K562 (cell line): Measurements from ENCODE around the gene ZNF804A. TPM values are rescaled to one million over a fixed set of nuclear protein-coding genes. Genes with fewer than 3 reads are reported as not detected.

Source experiments
- ATAC-seq: fragments of 200-7000 bp; cut with Tn5 transposase; 3 replicates; pipeline ENCODE4 v1.9.1; 2020; ENCODE audit warnings: moderate library complexity
- BruUV-seq: library from RNA; stranded (reverse); fragments of 400-500 nt; replicated peaks from 2 replicates; lab custom pipeline; 2021; lab: Mats Ljungman, UMichigan
- CTCF ChIA-PET: fragments of 300-600 bp; formaldehyde crosslinking; extraction: SDS; loops from one replicate; lab custom pipeline; 2021; ENCODE audit warnings: low intra/inter-chr PET ratio; lab: Yijun Ruan, JAX
- POLR2A ChIA-PET: fragments of 300-600, 350-650 bp; sonication (Branson Sonifier 250); formaldehyde crosslinking; extraction: SDS; loops from one replicate; lab custom pipeline; 2021; ENCODE audit warnings: antibody characterized with exemption, inconsistent platforms; lab: Yijun Ruan, JAX
- DNase-seq, 4 experiments: peaks; one replicate each; pipeline versions ENCODE4 v3.0.0 to v3.0.0-alpha.2; 2011 to 2018; ENCODE audit warnings: low spot score in 3 of 4, mixed read lengths in 3 of 4; ENCODE audit errors: extremely low read depth in 1 of 4
- FAIRE-seq: peaks from 2 replicates; lab custom pipeline; 2011; peaks lifted over from hg19 to GRCh38; lab: Jason Lieb, UNC
- H2AFZ ChIP-seq: 2 replicates; pipeline ENCODE4 v1.6.0; 2011; ENCODE audit warnings: low read depth, low read length, control low read depth, inconsistent platforms
- H3K27ac ChIP-seq: fragments of 200-600 bp; 3 replicates; pipeline ENCODE4 v1.8.0; 2011; ENCODE audit warnings: low read depth, mild to moderate bottlenecking, control low read depth, inconsistent platforms, low read length, moderate library complexity, mixed read lengths; ENCODE audit errors: extremely low read depth
- H3K27me3 ChIP-seq, 2 experiments: fragments of 300-600 bp in 1 of 2; 2 replicates in 1 of 2; 3 replicates in 1 of 2; pipeline versions ENCODE4 v1.6.0 to v1.8.0; 2011; ENCODE audit warnings: inconsistent platforms in 2 of 2, low read length in 2 of 2, mild to moderate bottlenecking in 1 of 2, mixed read lengths in 1 of 2, moderate library complexity in 1 of 2; ENCODE audit not compliant: control insufficient read depth in 2 of 2, insufficient read depth in 2 of 2
- H3K36me3 ChIP-seq: fragments of 300-600 bp; 3 replicates; pipeline ENCODE4 v1.8.0; 2011; ENCODE audit warnings: mild to moderate bottlenecking, low read length, inconsistent platforms; ENCODE audit not compliant: control insufficient read depth, insufficient read depth
- H3K4me1 ChIP-seq, 2 experiments: fragments of 200-600 bp in 1 of 2; replicated peaks in 1 of 2; 2 replicates in 1 of 2; 3 replicates in 1 of 2; pipeline versions ENCODE4 v1.5.1 to v1.8.0; 2011; ENCODE audit warnings: inconsistent platforms in 2 of 2, low read length in 2 of 2, mild to moderate bottlenecking in 1 of 2, mixed read lengths in 1 of 2, moderate library complexity in 1 of 2; ENCODE audit not compliant: control insufficient read depth in 2 of 2, insufficient read depth in 2 of 2
- H3K4me2 ChIP-seq: 2 replicates; pipeline ENCODE4 v1.6.1; 2011; ENCODE audit warnings: low read length, control low read depth, inconsistent platforms, mixed read lengths; ENCODE audit not compliant: insufficient read depth
- H3K4me3 ChIP-seq: fragments of 200-600 bp; sonication (generic), shearing (Covaris generic); 2 replicates; pipeline ENCODE4 v1.5.1; 2016; ENCODE audit warnings: control low read depth, inconsistent platforms
- H3K79me2 ChIP-seq: fragments of 200-600 bp; 3 replicates; pipeline ENCODE4 v1.8.0; 2011; ENCODE audit warnings: low read length, inconsistent platforms; ENCODE audit not compliant: control insufficient read depth, insufficient read depth
- H3K9ac ChIP-seq, 2 experiments: 2 replicates each; pipeline versions ENCODE4 v1.6.0 to v1.6.1; 2011; ENCODE audit warnings: low read depth in 2 of 2, low read length in 2 of 2, control low read depth in 1 of 2, inconsistent platforms in 1 of 2, mild to moderate bottlenecking in 1 of 2, mixed read lengths in 1 of 2; ENCODE audit not compliant: insufficient read depth in 1 of 2
- H3K9me1 ChIP-seq: one replicate; pipeline ENCODE4 v1.6.0; 2011; ENCODE audit warnings: inconsistent platforms, mild to moderate bottlenecking, low read length, moderate library complexity; ENCODE audit not compliant: control insufficient read depth, insufficient read depth
- H3K9me3 ChIP-seq: replicated peaks from 2 replicates; pipeline ENCODE4 v1.5.1; 2011; ENCODE audit warnings: low read depth, low read length, inconsistent platforms; ENCODE audit not compliant: control insufficient read depth, insufficient read depth
- H4K20me1 ChIP-seq: replicated peaks from 2 replicates; pipeline ENCODE4 v1.6.1; 2011; ENCODE audit warnings: low read length, inconsistent platforms, mixed read lengths; ENCODE audit not compliant: control insufficient read depth, insufficient read depth
- HNRNPL ChIP-seq: fragments of 200-400 bp; formaldehyde crosslinking; IDR thresholded peaks from 2 replicates; pipeline ENCODE4 v1.6.1; 2017; ENCODE audit warnings: low read depth, mild to moderate bottlenecking, low read length
- IFI16 ChIP-seq: fragments of 250-450 bp; sonication (Bioruptor Pico); IDR thresholded peaks from 2 replicates; pipeline ENCODE4 v2.1.2; 2022; ENCODE audit warnings: mild to moderate bottlenecking, inconsistent platforms
- KAT7 ChIP-seq: sonication (generic); formaldehyde crosslinking; IDR thresholded peaks from 2 replicates; pipeline ENCODE4 v1.8.0; 2022; ENCODE audit warnings: missing genetic modification reagents, mild to moderate bottlenecking, borderline replicate concordance
- MAFG ChIP-seq: fragments of 450-650 bp; conservative IDR thresholded peaks from 2 replicates; pipeline ENCODE4 v1.6.1; 2016; ENCODE audit warnings: missing genetic modification characterization, missing compliant biosample characterization
- NFXL1 ChIP-seq: fragments of 450-650 bp; formaldehyde crosslinking; IDR thresholded peaks from 2 replicates; pipeline ENCODE4 v1.4.0; 2021; ENCODE audit warnings: mild to moderate bottlenecking
- NKRF ChIP-seq: fragments of 450-650 bp; IDR thresholded peaks from 2 replicates; pipeline ENCODE4 v1.6.1; 2016; ENCODE audit warnings: borderline replicate concordance
- POLR3A ChIP-seq: IDR thresholded peaks from 2 replicates; pipeline ENCODE4 v1.6.1; 2011; ENCODE audit warnings: borderline replicate concordance, mild to moderate bottlenecking, moderate library complexity; ENCODE audit not compliant: insufficient read length, insufficient read depth; ENCODE audit errors: extremely low read depth
- PYGO2 ChIP-seq: fragments of 450-650 bp; IDR thresholded peaks from 2 replicates; pipeline ENCODE4 v1.6.1; 2016; ENCODE audit warnings: mild to moderate bottlenecking, missing genetic modification characterization, moderate library complexity, missing compliant biosample characterization
- RBM14 ChIP-seq: fragments of 200-400 bp; formaldehyde crosslinking; IDR thresholded peaks from 2 replicates; pipeline ENCODE4 v1.6.1; 2018; ENCODE audit warnings: low read depth, mild to moderate bottlenecking, low read length, moderate library complexity, borderline replicate concordance; ENCODE audit not compliant: insufficient read depth
- RCOR1 ChIP-seq, 2 experiments: IDR thresholded peaks; 2 replicates each; pipeline ENCODE4 v1.6.1; 2012; ENCODE audit warnings: low read depth in 2 of 2, low read length in 2 of 2, borderline replicate concordance in 1 of 2, improper control_type of control experiment in 1 of 2
- RFX1 ChIP-seq: fragments of 450-650 bp; IDR thresholded peaks from 2 replicates; pipeline ENCODE4 v1.6.1; 2016; ENCODE audit warnings: mild to moderate bottlenecking, moderate library complexity
- STAT5A ChIP-seq: IDR thresholded peaks from 2 replicates; pipeline ENCODE4 v1.6.1; 2012; ENCODE audit warnings: low read length, inconsistent platforms, borderline replicate concordance
- USF1 ChIP-seq: sonication (generic); formaldehyde crosslinking; IDR thresholded peaks from 2 replicates; pipeline ENCODE4 v1.9.0; 2022; ENCODE audit warnings: mild to moderate bottlenecking, missing genetic modification reagents
- ZNF212 ChIP-seq: fragments of 450-650 bp; formaldehyde crosslinking; IDR thresholded peaks from 2 replicates; pipeline ENCODE4 v1.4.0; 2020; ENCODE audit warnings: mild to moderate bottlenecking
- ZNF277 ChIP-seq: fragments of 250-450 bp; sonication (Bioruptor Pico); IDR thresholded peaks from 2 replicates; pipeline ENCODE4 v1.8.0; 2022; ENCODE audit warnings: inconsistent platforms, mild to moderate bottlenecking, moderate library complexity, borderline replicate concordance
- ZNF395 ChIP-seq: fragments of 200-800 bp; sonication (Bioruptor generic); IDR thresholded peaks from 2 replicates; pipeline ENCODE4 v1.6.1; 2017; ENCODE audit warnings: missing genetic modification characterization, missing compliant biosample characterization
- ZNF511 ChIP-seq: sonication (generic); formaldehyde crosslinking; IDR thresholded peaks from 2 replicates; pipeline ENCODE4 v1.8.0; 2022; ENCODE audit warnings: mild to moderate bottlenecking, missing genetic modification reagents
- WGBS: fragments of 100-300 bp; shearing (Covaris generic); methylation state at CpG from one replicate; pipeline ENCODE4 v1.1.6; 2016; ENCODE audit warnings: low coverage, mixed read lengths; ENCODE audit not compliant: insufficient coverage; ENCODE audit errors: missing lambda C conversion rate; 5-methylcytosine and 5-hydroxymethylcytosine counted together
- in situ Hi-C: fragments of 300-500 bp; cut with MboI; formaldehyde crosslinking; loops from 4 replicates; pipeline ENCODE4 v1.15.0; 2018; ENCODE audit warnings: inconsistent platforms, mixed read lengths
- intact Hi-C: fragments of 100-400 bp; cut with micrococcal nuclease; formaldehyde crosslinking; loops from 2 replicates; pipeline ENCODE4 v1.14.2; 2022
- polyA plus RNA-seq, 8 experiments: library from polyadenylated mRNA; depleted of rRNA in 4 of 8; stranded (reverse) in 5 of 8; unstranded in 3 of 8; fragments of >200 nt; fragmentation: Nextera tagmentation in 2 of 8; fragmentation: Illumina TruSeq in 1 of 8; extraction: Ambion mirVana in 2 of 8; extraction: Trizol in 1 of 8; gene quantifications; 2 replicates each; pipeline versions ENCODE4 v1.2.1 to v1.2.3, GENCODE V29; 2011 to 2014; ENCODE audit warnings: inconsistent platforms in 1 of 8, missing spikeins in 1 of 8
- total RNA-seq, 7 experiments: library from RNA; depleted of rRNA in 6 of 7; stranded (reverse); fragments of >200 nt in 6 of 7; fragmentation: Illumina TruSeq in 2 of 7; extraction: Trizol in 2 of 7; gene quantifications; 2 replicates each; pipeline versions ENCODE4 v1.2.1 to v1.2.3, GENCODE V29; 2011 to 2021; ENCODE audit warnings: low replicate concordance in 1 of 7

The ZNF804A gene
- total and polyA plus RNA-seq, 9 of the 15 experiments (the other 6 are each of a cell fraction or from before 2014, with no cell fraction given), result 0.01 to 1.2 (median 0.73) TPM

GRCh38 chr2:184920451-184920965 is 322.2 kb downstream of the ZNF804A start:
- H3K79me2 ChIP-seq, result no peaks in the 10 kb centered on the region
- in situ Hi-C loops, result no loop called here
- 1% methylated on average over 3 of the region's 3 CpGs for WGBS
- H3K4me2 ChIP-seq, result no peak overlapping the region
- no peak for DNase-seq
- no peak overlapping the region for H2AFZ ChIP-seq
- BruUV-seq, result no TSS peak
- ChIA-PET POLR2A (no interaction called here), CTCF (no interaction called here)
- no peaks in the 10 kb centered on the region; the same call in none of the 2 replicates for H3K9me3 ChIP-seq
- H3K9ac ChIP-seq, result no peak overlapping the region
- no peak for FAIRE-seq
- H4K20me1 ChIP-seq, result no peaks in the 10 kb centered on the region
- intact Hi-C loops, result no loop called here
- ATAC-seq, result no peak
- H3K36me3 ChIP-seq, result no peaks in the 10 kb centered on the region
- no peaks in the 10 kb centered on the region for H3K4me1 ChIP-seq
- no peaks in the 10 kb centered on the region for H3K9me1 ChIP-seq
- H3K4me3 ChIP-seq, result no peak overlapping the region
- H3K27me3 ChIP-seq, result no peaks in the 10 kb centered on the region
- no peak overlapping the region for H3K27ac ChIP-seq
- no peak for TF ChIP-seq HNRNPL
- no peak for TF ChIP-seq ZNF212
- TF ChIP-seq IFI16 (CRISPR knock-in tag), result no peak
- no peak for TF ChIP-seq ZNF395 (CRISPR knock-in tag)
- no peak for TF ChIP-seq STAT5A
- no peak for TF ChIP-seq PYGO2 (tag)
- TF ChIP-seq ZNF511 (CRISPR knock-in tag), result no peak
- no peak for TF ChIP-seq KAT7 (CRISPR knock-in tag)
- no peak for TF ChIP-seq ZNF277 (CRISPR knock-in tag)
- no peak for TF ChIP-seq RCOR1 (IDR thresholded peaks at IDR 0.05; ENCODE audit: borderline replicate concordance in 1 of 2, low read depth in 2 of 2, low read length in 2 of 2)
- TF ChIP-seq RBM14, result no peak
- TF ChIP-seq POLR3A, result no peak
- no peak for TF ChIP-seq USF1 (CRISPR knock-in tag)
- no peak for TF ChIP-seq NFXL1 (CRISPR knock-in tag)
- no peak for TF ChIP-seq RFX1
- no peak for TF ChIP-seq MAFG (tag)
- no peak for TF ChIP-seq NKRF
